Gastroesophageal sphincter (tissue), 4 donors: ENCODE data around the gene PCDHGA4. TPM values are rescaled to one million over a fixed set of nuclear protein-coding genes. Genes with fewer than 3 reads are reported as not detected.

Experiments used
- ATAC-seq: fragments of 150-250 bp; one replicate; pipeline ENCODE4 v1.9.1; 2016; ENCODE audit warnings: mild to moderate bottlenecking, moderate library complexity
- H3K27ac ChIP-seq, 4 donors: fragments of 200-600 bp; sonication (generic) in 3 of 4; 1 replicate in 3 of 4; 2 replicates in 1 of 4; pipeline ENCODE4 v1.5.1; 2016 to 2019
- H3K27me3 ChIP-seq: fragments of 200-600 bp; sonication (generic); one replicate; pipeline ENCODE4 v1.5.1; 2019
- H3K36me3 ChIP-seq, 2 donors: fragments of 200-600 bp; sonication (generic); one replicate each; pipeline ENCODE4 v1.5.1; 2019; ENCODE audit warnings: control low read depth in 1 of 2
- H3K4me1 ChIP-seq, 3 donors: fragments of 200-600 bp; sonication (generic); 1 replicate in 2 of 3; 2 replicates in 1 of 3; pipeline ENCODE4 v1.5.1; 2016 to 2019; ENCODE audit warnings: control low read depth in 2 of 3
- H3K4me3 ChIP-seq, 2 donors: fragments of 200-600 bp; sonication (generic); one replicate each; pipeline ENCODE4 v1.5.1; 2019; ENCODE audit warnings: mild to moderate bottlenecking in 1 of 2, moderate library complexity in 1 of 2
- H3K9me3 ChIP-seq, 3 donors: fragments of 200-600 bp; sonication (generic); one replicate each; pipeline ENCODE4 v1.5.1; 2017 to 2019; ENCODE audit warnings: control low read depth in 2 of 3
- EP300 ChIP-seq: sonication (generic); formaldehyde crosslinking; IDR thresholded peaks from one replicate; pipeline ENCODE4 v1.6.1; 2017; ENCODE audit warnings: antibody characterized with exemption, mild to moderate bottlenecking
- POLR2A ChIP-seq, 2 donors: fragments of 450-650 bp; IDR thresholded peaks; one replicate each; pipeline ENCODE4 v1.6.1; 2017; ENCODE audit warnings: antibody characterized with exemption in 2 of 2, mild to moderate bottlenecking in 2 of 2, moderate library complexity in 1 of 2
- POLR2AphosphoS5 ChIP-seq: sonication (generic); formaldehyde crosslinking; IDR thresholded peaks from one replicate; pipeline ENCODE4 v1.6.1; 2017; ENCODE audit warnings: antibody characterized with exemption
- WGBS, 2 donors: methylation state at CpG; one replicate each; pipeline ENCODE4 v1.1.5; 2018; ENCODE audit warnings: low coverage in 1 of 2; 5-methylcytosine and 5-hydroxymethylcytosine counted together
- total RNA-seq, 4 donors: library from RNA; depleted of rRNA; stranded (reverse); fragments of >200 nt; gene quantifications; one replicate each; pipeline ENCODE4 v1.1.0, GENCODE V29; 2016
- TF ChIP-seq, protein P1 (sequence below), 4 experiments: fragments of 200-600 bp in 2 of 4; fragments of 450-650 bp in 2 of 4; sonication (generic) in 1 of 4; IDR thresholded peaks; one replicate each; pipeline ENCODE4 v1.5.1; 2017 to 2019; ENCODE audit warnings: antibody characterized with exemption in 4 of 4, mild to moderate bottlenecking in 2 of 4, moderate library complexity in 2 of 4

The PCDHGA4 gene
- total RNA-seq, 4 donors from 2014 or later, result 2.4 to 12.0 (median 6.3) TPM

DNA sequence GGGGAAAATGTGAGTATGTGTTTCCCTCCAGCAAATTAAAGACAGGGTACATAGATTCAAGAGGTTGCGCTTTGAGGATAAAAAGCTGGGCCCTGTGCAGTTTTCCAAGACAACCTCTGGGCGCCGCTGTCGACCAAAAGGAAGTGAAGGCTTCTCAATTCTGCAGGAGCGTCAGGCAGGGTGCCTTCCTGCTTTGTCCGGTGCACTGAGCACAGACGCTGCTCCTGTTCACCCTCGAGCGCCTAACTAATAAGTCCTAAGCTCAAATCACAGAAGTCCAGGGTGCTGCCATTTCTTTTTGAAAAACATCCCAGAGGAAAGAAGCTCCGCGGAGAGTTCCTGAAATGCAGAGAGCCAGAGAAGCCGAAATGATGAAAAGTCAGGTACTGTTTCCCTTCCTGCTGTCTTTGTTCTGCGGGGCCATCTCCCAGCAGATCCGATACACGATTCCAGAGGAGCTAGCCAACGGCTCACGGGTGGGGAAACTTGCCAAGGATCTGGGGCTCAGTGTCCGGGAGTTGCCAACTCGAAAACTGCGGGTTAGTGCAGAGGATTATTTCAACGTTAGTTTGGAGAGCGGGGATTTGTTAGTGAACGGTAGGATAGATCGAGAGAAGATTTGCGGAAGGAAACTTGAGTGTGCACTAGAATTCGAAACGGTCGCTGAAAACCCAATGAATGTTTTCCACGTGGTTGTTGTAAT is 4.8 kb upstream of the PCDHGA4 start, which contains the start of gene PCDHGB1:
PCDHGB1 (plus strand) TSS at position 183 of the 703 bp plus-strand sequence; CDS start at position 345, 162 bp downstream.
- Histone ChIP-seq H3K27ac (no peak within 1 kb of the TSS), H3K4me1 (no peaks in the 10 kb centered on the region), H3K9me3 (peaks cover 0 to 96% (median 0%) of the 10 kb centered on the region in 3 donors), H3K4me3 (peak within 1 kb of the TSS in 1 of 2 donors; percentile 36), H3K36me3 (peaks cover 0 to 15% of the 10 kb centered on the region in 2 donors), H3K27me3 (peaks cover 48% of the 10 kb centered on the region)
- WGBS, 2 donors, result 17 to 29% methylated on average over 12 to 24 of the region's 29 CpGs
- no peak for TF ChIP-seq POLR2A (IDR thresholded peaks at IDR 0.05)
- TF ChIP-seq, protein P1, sequence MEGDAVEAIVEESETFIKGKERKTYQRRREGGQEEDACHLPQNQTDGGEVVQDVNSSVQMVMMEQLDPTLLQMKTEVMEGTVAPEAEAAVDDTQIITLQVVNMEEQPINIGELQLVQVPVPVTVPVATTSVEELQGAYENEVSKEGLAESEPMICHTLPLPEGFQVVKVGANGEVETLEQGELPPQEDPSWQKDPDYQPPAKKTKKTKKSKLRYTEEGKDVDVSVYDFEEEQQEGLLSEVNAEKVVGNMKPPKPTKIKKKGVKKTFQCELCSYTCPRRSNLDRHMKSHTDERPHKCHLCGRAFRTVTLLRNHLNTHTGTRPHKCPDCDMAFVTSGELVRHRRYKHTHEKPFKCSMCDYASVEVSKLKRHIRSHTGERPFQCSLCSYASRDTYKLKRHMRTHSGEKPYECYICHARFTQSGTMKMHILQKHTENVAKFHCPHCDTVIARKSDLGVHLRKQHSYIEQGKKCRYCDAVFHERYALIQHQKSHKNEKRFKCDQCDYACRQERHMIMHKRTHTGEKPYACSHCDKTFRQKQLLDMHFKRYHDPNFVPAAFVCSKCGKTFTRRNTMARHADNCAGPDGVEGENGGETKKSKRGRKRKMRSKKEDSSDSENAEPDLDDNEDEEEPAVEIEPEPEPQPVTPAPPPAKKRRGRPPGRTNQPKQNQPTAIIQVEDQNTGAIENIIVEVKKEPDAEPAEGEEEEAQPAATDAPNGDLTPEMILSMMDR (IDR thresholded peaks at IDR 0.05), result peak in 3 of 4 experiments; percentile 21 to 47 (median 34)
- no peak for ATAC-seq

DNA sequence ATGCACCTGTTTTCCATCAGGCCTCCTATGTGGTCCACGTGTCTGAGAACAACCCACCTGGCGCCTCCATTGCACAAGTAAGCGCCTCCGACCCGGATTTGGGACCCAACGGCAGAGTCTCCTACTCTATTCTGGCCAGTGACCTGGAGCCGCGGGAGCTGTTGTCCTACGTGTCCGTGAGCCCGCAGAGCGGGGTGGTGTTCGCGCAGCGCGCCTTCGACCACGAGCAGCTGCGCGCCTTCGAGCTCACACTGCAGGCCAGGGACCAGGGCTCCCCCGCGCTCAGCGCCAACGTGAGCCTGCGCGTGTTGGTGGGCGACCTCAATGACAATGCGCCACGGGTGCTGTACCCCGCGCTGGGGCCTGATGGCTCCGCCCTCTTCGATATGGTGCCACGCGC is 3.2 kb upstream of the PCDHGA4 start:
- 20% methylated on average over 1 of the region's 36 CpGs; no CpG with 5 or more reads in 1 of the 2 donors for WGBS, 2 donors
- H3K27me3 ChIP-seq, result peaks cover 39% of the 10 kb centered on the region
- no peak overlapping the region for H3K27ac ChIP-seq
- no peak for ATAC-seq
- H3K9me3 ChIP-seq, result peaks cover 0 to 96% (median 0%) of the 10 kb centered on the region in 3 donors
- TF ChIP-seq EP300 (no peak), POLR2A (IDR thresholded peaks at IDR 0.05) (no peak), POLR2AphosphoS5 (no peak)
- TF ChIP-seq, protein P1 (IDR thresholded peaks at IDR 0.05), result no peak
- H3K36me3 ChIP-seq, result peaks cover 0 to 23% of the 10 kb centered on the region in 2 donors
- no peaks in the 10 kb centered on the region for H3K4me1 ChIP-seq
- H3K4me3 ChIP-seq, result no peak overlapping the region

DNA sequence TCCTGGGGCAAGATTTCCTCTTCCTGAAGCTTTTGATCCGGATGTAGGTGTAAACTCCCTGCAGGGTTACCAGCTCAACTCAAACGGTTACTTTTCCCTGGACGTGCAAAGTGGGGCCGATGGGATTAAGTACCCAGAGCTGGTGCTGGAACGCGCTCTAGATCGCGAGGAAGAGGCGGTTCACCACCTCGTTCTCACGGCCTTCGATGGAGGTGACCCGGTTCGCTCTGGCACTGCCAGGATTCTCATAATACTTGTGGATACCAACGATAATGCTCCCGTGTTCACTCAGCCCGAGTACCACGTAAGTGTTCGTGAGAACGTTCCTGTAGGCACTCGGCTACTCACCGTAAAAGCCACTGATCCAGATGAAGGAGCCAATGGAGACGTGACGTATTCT is 820 bp downstream of the PCDHGA4 start:
- Histone ChIP-seq H3K9me3 (peaks cover 0 to 98% (median 0%) of the 10 kb centered on the region in 3 donors), H3K27me3 (peaks cover 28% of the 10 kb centered on the region), H3K27ac (no peak overlapping the region), H3K4me3 (peak overlapping the region in 1 of 2 donors; percentile 38), H3K36me3 (peaks cover 0 to 26% of the 10 kb centered on the region in 2 donors), H3K4me1 (no peaks in the 10 kb centered on the region)
- ATAC-seq, result no peak
- TF ChIP-seq, protein P1 (IDR thresholded peaks at IDR 0.05), result no peak
- no peak for TF ChIP-seq EP300
- TF ChIP-seq POLR2A (IDR thresholded peaks at IDR 0.05), result no peak
- TF ChIP-seq POLR2AphosphoS5, result no peak
- 43% methylated on average over 18 of the region's 24 CpGs; no CpG with 5 or more reads in 1 of the 2 donors for WGBS, 2 donors

DNA sequence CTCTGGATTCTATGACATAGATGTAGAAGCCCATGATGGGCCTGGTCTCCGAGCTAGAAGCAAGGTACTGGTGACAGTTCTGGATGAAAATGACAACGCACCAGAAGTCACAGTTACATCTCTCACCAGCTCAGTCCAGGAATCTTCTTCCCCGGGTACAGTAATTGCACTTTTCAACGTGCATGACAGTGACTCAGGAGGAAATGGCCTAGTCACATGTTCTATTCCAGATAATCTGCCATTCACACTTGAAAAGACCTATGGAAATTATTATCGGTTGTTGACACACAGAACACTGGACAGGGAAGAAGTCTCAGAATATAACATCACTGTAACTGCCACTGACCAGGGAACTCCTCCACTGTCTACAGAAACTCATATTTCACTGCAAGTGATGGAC is 1.3 kb downstream of the PCDHGA4 start:
- WGBS, 2 donors, result 66 to 68% methylated on average over 4 to 5 of the region's 5 CpGs

More for the DNA sequence above, 1.3 kb downstream of the PCDHGA4 start:
- Histone ChIP-seq H3K27me3 (peaks cover 26% of the 10 kb centered on the region), H3K4me3 (no peak overlapping the region), H3K9me3 (peaks cover 0 to 98% (median under 1%) of the 10 kb centered on the region in 3 donors), H3K36me3 (peaks cover 0 to 26% of the 10 kb centered on the region in 2 donors), H3K4me1 (no peaks in the 10 kb centered on the region), H3K27ac (no peak overlapping the region)
- ATAC-seq, result no peak
- TF ChIP-seq EP300 (no peak), POLR2A (IDR thresholded peaks at IDR 0.05) (no peak), POLR2AphosphoS5 (no peak)
- TF ChIP-seq, protein P1 (IDR thresholded peaks at IDR 0.05), result no peak
